Activated B cell treated with CpG ODN at 0.5 μM for 24 hours (primary cell): ENCODE measurements around the gene PIGO. TPM values are rescaled to one million over a fixed set of nuclear protein-coding genes. Genes with fewer than 3 reads are reported as not detected.

Experiments used
- ATAC-seq: fragments of 200-7000 bp; cut with Tn5 transposase; one replicate; pipeline ENCODE4 v1.10.0; 2021; ENCODE audit warnings: low read depth, mild to moderate bottlenecking, moderate library complexity
- CTCF ChIA-PET: fragments of 350-600 bp; sonication (Branson Sonifier 250); formaldehyde crosslinking; loops from one replicate; lab custom pipeline; 2021; ENCODE audit warnings: antibody characterized with exemption; lab: Charles Lee
- POLR2A ChIA-PET: fragments of 350-600 bp; sonication (Branson Sonifier 250); formaldehyde crosslinking; loops from one replicate; lab custom pipeline; 2021; ENCODE audit warnings: antibody characterized with exemption; lab: Charles Lee
- DNase-seq: peaks from one replicate; pipeline ENCODE4 v3.0.0; 2022
- H3K27ac Mint-ChIP-seq: one replicate; pipeline ENCODE4 v1.8.0; 2020; ENCODE audit warnings: mixed read lengths
- H3K27me3 Mint-ChIP-seq: one replicate; pipeline ENCODE4 v1.8.0; 2021; ENCODE audit warnings: mixed read lengths
- H3K36me3 Mint-ChIP-seq: one replicate; pipeline ENCODE4 v1.8.0; 2021; ENCODE audit warnings: low read depth, mixed read lengths
- H3K4me1 Mint-ChIP-seq: one replicate; pipeline ENCODE4 v1.8.0; 2021; ENCODE audit warnings: mixed read lengths
- H3K4me3 Mint-ChIP-seq: one replicate; pipeline ENCODE4 v1.8.0; 2020; ENCODE audit warnings: mild to moderate bottlenecking, mixed read lengths
- H3K9me3 Mint-ChIP-seq: one replicate; pipeline ENCODE4 v1.8.0; 2020; ENCODE audit warnings: mixed read lengths
- CTCF ChIP-seq: fragments of 200-600 bp; IDR thresholded peaks from one replicate; pipeline ENCODE4 v1.8.0; 2022; ENCODE audit warnings: antibody characterized with exemption, mild to moderate bottlenecking
- intact Hi-C: fragments of 100-400 bp; cut with micrococcal nuclease; formaldehyde crosslinking; loops from one replicate; pipeline ENCODE4 v1.15.1; 2024
- total RNA-seq: library from RNA; stranded (reverse); gene quantifications from 2 replicates; pipeline ENCODE4 v1.2.3, GENCODE V29; 2022

The PIGO gene
- 30.4 and 34.1 TPM in 2 replicates for total RNA-seq

- Mint-ChIP-seq H3K27me3 (no peaks in the 10 kb centered on the region), H3K27ac (peak within 1 kb of the TSS; percentile 93), H3K36me3 (peaks cover 61% of the 10 kb centered on the region), H3K4me1 (peaks cover 30% of the 10 kb centered on the region), H3K9me3 (no peaks in the 10 kb centered on the region), H3K4me3 (peak within 1 kb of the TSS; percentile 87)
- ChIA-PET CTCF (interaction anchor here (0.6 to 6.4 kb wide), 11 partner anchors 9 to 200 kb away, joined by 3 to 45 read pairs (median 5); partner anchors contain the start of genes ATOSB and VCP), POLR2A (interaction anchor here (0.7 to 4.1 kb wide), 6 partner anchors 9 to 197 kb away, joined by 4 to 34 read pairs (median 9); partner anchors contain the start of genes ATOSB, FANCG and VCP)
- ATAC-seq: peak; percentile 92
- TF ChIP-seq CTCF: peak; percentile 60
- intact Hi-C loops: loop anchor here (1.0 to 5.0 kb wide), 8 partner anchors 16 to 394 kb away; partner anchors contain the start of genes DNAJB5 and VCP
- DNase-seq: peak; percentile 81
Observed at GRCh38 chr9:35096035-35096849, at the start of gene PIGO. TSS of gene PIGO (minus strand) at chr9:35096591. CDS start at chr9:35095565, 1,026 bp downstream.

GRCh38 chr9:35142037-35142436 is 45.6 kb upstream of the PIGO start:
- H3K4me1 Mint-ChIP-seq: no peaks in the 10 kb centered on the region
- ATAC-seq (no peak), DNase-seq (no peak)
- CTCF ChIA-PET: no interaction called here
- no peak for TF ChIP-seq CTCF
- POLR2A ChIA-PET: no interaction called here
- H3K27ac Mint-ChIP-seq: no peak overlapping the region
- H3K27me3 Mint-ChIP-seq: peaks cover 3% of the 10 kb centered on the region
- peaks cover 10% of the 10 kb centered on the region for H3K9me3 Mint-ChIP-seq
- no peak overlapping the region for H3K4me3 Mint-ChIP-seq
- intact Hi-C loops: no loop called here
- peaks cover 2% of the 10 kb centered on the region for H3K36me3 Mint-ChIP-seq

GRCh38 chr9:35140093-35140492 is 43.7 kb upstream of the PIGO start:
- TF ChIP-seq CTCF: no peak
- no peak for ATAC-seq
- Mint-ChIP-seq H3K27me3 (peaks cover 4% of the 10 kb centered on the region), H3K4me1 (no peaks in the 10 kb centered on the region), H3K27ac (no peak overlapping the region), H3K9me3 (peaks cover 8% of the 10 kb centered on the region), H3K36me3 (peaks cover 2% of the 10 kb centered on the region), H3K4me3 (no peak overlapping the region)
- DNase-seq: no peak
- intact Hi-C loops: no loop called here
- ChIA-PET POLR2A (no interaction called here), CTCF (no interaction called here)

GRCh38 chr9:35136866-35137265 is 40.5 kb upstream of the PIGO start:
- Mint-ChIP-seq H3K27me3 (peaks cover 8% of the 10 kb centered on the region), H3K36me3 (no peaks in the 10 kb centered on the region), H3K4me1 (no peaks in the 10 kb centered on the region), H3K27ac (no peak overlapping the region), H3K9me3 (peaks cover 2% of the 10 kb centered on the region), H3K4me3 (no peak overlapping the region)
- CTCF ChIA-PET: no interaction called here
- POLR2A ChIA-PET: no interaction called here
- intact Hi-C loops: no loop called here
- TF ChIP-seq CTCF: no peak
- DNase-seq: no peak
- no peak for ATAC-seq

DNA sequence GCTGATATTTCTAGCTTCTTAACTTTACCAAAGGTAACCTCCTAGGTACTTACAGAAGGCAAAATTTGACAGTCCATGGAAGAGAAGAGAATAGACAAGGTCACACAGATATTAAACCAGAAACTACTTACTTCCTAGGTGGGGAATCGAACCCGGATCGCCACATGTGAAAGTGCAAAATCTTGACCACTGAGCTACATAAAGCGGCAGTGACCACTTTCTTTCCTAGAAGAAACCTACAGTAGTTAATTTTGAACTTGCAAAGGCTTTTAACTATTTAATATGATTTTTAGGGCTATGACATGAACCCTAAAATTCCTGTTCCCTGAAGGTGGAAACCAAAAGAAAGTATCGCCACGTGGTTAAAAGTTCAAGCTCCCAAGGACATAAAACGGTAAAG is 39.6 kb upstream of the PIGO start:
- Mint-ChIP-seq H3K4me1 (no peaks in the 10 kb centered on the region), H3K4me3 (no peak overlapping the region), H3K36me3 (no peaks in the 10 kb centered on the region), H3K27ac (no peak overlapping the region), H3K9me3 (peaks cover 3% of the 10 kb centered on the region), H3K27me3 (peaks cover 8% of the 10 kb centered on the region)
- no peak for TF ChIP-seq CTCF
- ATAC-seq (no peak), DNase-seq (no peak)
- CTCF ChIA-PET: no interaction called here
- POLR2A ChIA-PET: no interaction called here
- intact Hi-C loops: no loop called here
